AG09309 (cell line): Measurements from ENCODE around the gene ZNF280B.

Experiments
- DNase-seq: peaks from one replicate; pipeline ENCODE4 v3.0.0-alpha.2; 2010; ENCODE audit warnings: low read depth
- H3K4me3 ChIP-seq: 2 replicates; pipeline ENCODE4 v1.5.1; 2011; ENCODE audit warnings: mild to moderate bottlenecking, low read depth, low read length, moderate library complexity; ENCODE audit not compliant: control insufficient read depth
- CTCF ChIP-seq: IDR thresholded peaks from 2 replicates; pipeline ENCODE4 v1.5.1; 2011; ENCODE audit warnings: mild to moderate bottlenecking, low read depth, low read length, inconsistent platforms; ENCODE audit not compliant: insufficient read depth, control insufficient read depth; ENCODE audit errors: missing control alignments

ZNF280B gene

GRCh38 chr22:22464541-22465054 is 43.9 kb downstream of the ZNF280B start:
- DNase-seq = no peak
- H3K4me3 ChIP-seq = no peak overlapping the region
- TF ChIP-seq CTCF = no peak

GRCh38 chr22:22463855-22464540 is 44.5 kb downstream of the ZNF280B start:
- peak; percentile 3 for DNase-seq
- TF ChIP-seq CTCF = peak; percentile 51
- no peak overlapping the region for H3K4me3 ChIP-seq

- no peak for DNase-seq
- H3K4me3 ChIP-seq = no peak overlapping the region
- no peak for TF ChIP-seq CTCF
Observed at GRCh38 chr22:22462813-22463567, 45.6 kb downstream of the ZNF280B start.

- no peak for DNase-seq
- no peak for TF ChIP-seq CTCF
- H3K4me3 ChIP-seq = no peak overlapping the region
Observed at GRCh38 chr22:22461583-22461982, 47.0 kb downstream of the ZNF280B start.

- no peak for DNase-seq
Observed at GRCh38 chr22:22461111-22461510, 47.4 kb downstream of the ZNF280B start.

GRCh38 chr22:22460635-22461034 is 47.9 kb downstream of the ZNF280B start:
- DNase-seq = no peak
- peak; percentile 7 for TF ChIP-seq CTCF
- H3K4me3 ChIP-seq = no peak overlapping the region

More at GRCh38 chr22:22461111-22461510, 47.4 kb downstream of the ZNF280B start:
- no peak for TF ChIP-seq CTCF
- no peak overlapping the region for H3K4me3 ChIP-seq
